Measurements from ENCODE around the gene AMFR. TPM values are rescaled to one million over a fixed set of nuclear protein-coding genes. Genes with fewer than 3 reads are reported as not detected.

AMFR gene
- total RNA-seq, 1 donor from 2014 or later, result 136 TPM

GRCh38 chr16:56312028-56312300 lies 113.4 kb downstream of the AMFR start:
- no peak for DNase-seq (ENCODE audit: extremely low spot score, unreplicated experiment)
- H3K4me1 Mint-ChIP-seq (ENCODE audit: unreplicated experiment), result no peaks in the 10 kb centered on the region
- no peak overlapping the region for H3K4me3 Mint-ChIP-seq (ENCODE audit: unreplicated experiment)
- H3K27me3 Mint-ChIP-seq (ENCODE audit: unreplicated experiment), result peaks cover 35% of the 10 kb centered on the region
- H3K9me3 Mint-ChIP-seq (ENCODE audit: unreplicated experiment), result no peaks in the 10 kb centered on the region
- no peaks in the 10 kb centered on the region for H3K36me3 Mint-ChIP-seq (ENCODE audit: unreplicated experiment)
- H3K27ac Mint-ChIP-seq (ENCODE audit: unreplicated experiment), result no peak overlapping the region
- TF ChIP-seq CTCF (IDR thresholded peaks at IDR 0.05), result no peak

Other genes starting within 250 kb of the AMFR start
- 0.56 and 0.65 TPM in 2 replicates for gene GNAO1, start 234.1 kb downstream of the AMFR start, total RNA-seq
- gene NUDT21, start 25.8 kb upstream of the AMFR start, total RNA-seq, result 103 and 105 TPM in 2 replicates
- gene OGFOD1, start 26.0 kb upstream of the AMFR start, total RNA-seq, result 46.3 and 50.6 TPM in 2 replicates
- gene BBS2, start 94.5 kb upstream of the AMFR start, total RNA-seq, result 58.7 and 66.0 TPM in 2 replicates
- not detected in 2 replicates for gene MT4, start 139.5 kb upstream of the AMFR start, total RNA-seq
- gene MT3, start 164.0 kb upstream of the AMFR start, total RNA-seq, result not detected in 2 replicates
- 384 and 419 TPM in 2 replicates for gene MT2A, start 183.0 kb upstream of the AMFR start, total RNA-seq
- 37.5 and 43.6 TPM in 2 replicates for gene MT1E, start 200.2 kb upstream of the AMFR start, total RNA-seq
- gene MT1M, start 207.1 kb upstream of the AMFR start, total RNA-seq, result 0.44 and 1.2 TPM in 2 replicates
- gene MT1A, start 213.1 kb upstream of the AMFR start, total RNA-seq, result not detected in 2 replicates
- gene MT1B, start 226.3 kb upstream of the AMFR start, total RNA-seq, result not detected in 2 replicates
- gene MT1F, start 232.4 kb upstream of the AMFR start, total RNA-seq, result 12.7 and 14.9 TPM in 2 replicates
- not detected in 2 replicates for gene MT1G, start 242.5 kb upstream of the AMFR start, total RNA-seq
- gene MT1H, start 244.3 kb upstream of the AMFR start, total RNA-seq, result not detected in 2 replicates

All from osteocyte (in vitro differentiated cells).